CD4-positive, CD25-positive, alpha-beta regulatory T cell (primary cell): ENCODE measurements around the gene SERPINA1. TPM values are rescaled to one million over a fixed set of nuclear protein-coding genes. Genes with fewer than 3 reads are reported as not detected.

Experiments used
- ATAC-seq, 2 donors: fragments of 150-1000 bp; cut with Tn5 transposase; one replicate each; pipeline ENCODE4 v1.10.0; 2021; ENCODE audit warnings: low read depth in 2 of 2, moderate number of reproducible peaks in 2 of 2, moderate library complexity in 1 of 2
- DNase-seq, 3 donors: peaks; one replicate each; pipeline versions ENCODE4 v3.0.0 to v3.0.0-alpha.2; 2012 to 2022; ENCODE audit warnings: mixed read lengths in 1 of 3
- H3K27ac ChIP-seq: one replicate; pipeline ENCODE4 v1.7.0; 2013; ENCODE audit warnings: mild to moderate bottlenecking, low read length; ENCODE audit not compliant: insufficient read depth, poor library complexity, severe bottlenecking
- H3K27me3 ChIP-seq: one replicate; pipeline ENCODE4 v1.7.0; 2013; ENCODE audit warnings: low read length; ENCODE audit not compliant: control insufficient read depth, insufficient read depth
- H3K36me3 ChIP-seq: one replicate; pipeline ENCODE4 v1.7.0; 2013; ENCODE audit warnings: mild to moderate bottlenecking, low read length, moderate library complexity; ENCODE audit not compliant: control insufficient read depth, insufficient read depth
- H3K4me1 ChIP-seq: 2 replicates; pipeline ENCODE4 v1.7.0; 2013; ENCODE audit warnings: mild to moderate bottlenecking, low read length; ENCODE audit not compliant: insufficient read depth, control insufficient read depth, poor library complexity, severe bottlenecking
- H3K4me3 ChIP-seq: one replicate; pipeline ENCODE4 v1.7.0; 2013; ENCODE audit warnings: low read depth, mild to moderate bottlenecking, low read length, moderate library complexity
- H3K9me3 ChIP-seq, 2 experiments: 1 replicate in 1 of 2; 2 replicates in 1 of 2; pipeline ENCODE4 v1.7.0; 2013; ENCODE audit warnings: low read length in 2 of 2, mild to moderate bottlenecking in 1 of 2, moderate library complexity in 1 of 2; ENCODE audit not compliant: control insufficient read depth in 2 of 2
- H3K27ac Mint-ChIP-seq, 3 donors: one replicate each; pipeline ENCODE4 v1.8.0; 2020 to 2022; ENCODE audit warnings: mild to moderate bottlenecking in 3 of 3, mixed read lengths in 3 of 3, moderate library complexity in 2 of 3
- H3K27me3 Mint-ChIP-seq: one replicate; pipeline ENCODE4 v1.8.0; 2022; ENCODE audit warnings: mild to moderate bottlenecking, mixed read lengths
- H3K36me3 Mint-ChIP-seq: one replicate; pipeline ENCODE4 v1.8.0; 2020; ENCODE audit warnings: mixed read lengths
- H3K4me1 Mint-ChIP-seq, 4 donors: one replicate each; pipeline ENCODE4 v1.8.0; 2020 to 2022; ENCODE audit warnings: mixed read lengths in 4 of 4, mild to moderate bottlenecking in 1 of 4
- H3K4me3 Mint-ChIP-seq, 4 donors: one replicate each; pipeline ENCODE4 v1.8.0; 2020 to 2022; ENCODE audit warnings: mild to moderate bottlenecking in 4 of 4, mixed read lengths in 4 of 4, moderate library complexity in 3 of 4
- H3K9me3 Mint-ChIP-seq, 7 donors: one replicate each; pipeline ENCODE4 v1.8.0; 2020 to 2022; ENCODE audit warnings: mixed read lengths in 7 of 7, mild to moderate bottlenecking in 3 of 7, moderate library complexity in 2 of 7
- polyA plus RNA-seq, 4 donors: library from polyadenylated mRNA; unstranded; fragments of 300-500 nt; fragmentation: Illumina TruSeq; gene quantifications; one replicate each; pipeline ENCODE4 v1.2.3, GENCODE V29; 2021
- total RNA-seq: library from RNA; stranded (reverse); gene quantifications from one replicate; pipeline ENCODE4 v1.2.3, GENCODE V29; 2022

Gene SERPINA1
- total and polyA plus RNA-seq, 5 donors from 2014 or later = 0.14 to 2.6 (median 0.71) TPM; not detected in 2

DNA sequence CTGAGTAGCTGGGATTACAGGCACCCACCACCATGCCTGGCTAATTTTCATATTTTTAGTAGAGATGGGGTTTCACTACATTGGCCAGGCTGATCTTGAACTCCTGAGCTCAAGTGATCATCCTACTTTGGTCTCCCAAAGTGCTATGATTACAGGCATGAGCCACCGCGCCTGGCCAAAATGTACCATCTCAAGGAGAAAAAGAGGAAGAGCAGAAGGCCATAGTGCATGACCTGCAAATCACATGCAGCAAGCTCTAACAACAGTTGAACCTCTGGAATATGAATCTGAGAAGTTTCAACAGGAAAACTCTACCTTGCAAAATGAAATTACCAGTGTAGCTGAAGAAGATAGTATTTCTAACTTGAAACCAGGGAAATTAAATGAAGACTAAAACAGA, 17.1 kb upstream of the SERPINA1 start:
- peaks cover under 1 to 5% of the 10 kb centered on the region in 2 experiments for H3K9me3 ChIP-seq
- Mint-ChIP-seq H3K36me3 (no peaks in the 10 kb centered on the region), H3K27me3 (peaks cover 6% of the 10 kb centered on the region), H3K9me3 (peaks cover 0 to 8% (median 2%) of the 10 kb centered on the region in 7 donors), H3K4me3 (no peak overlapping the region), H3K4me1 (no peaks in the 10 kb centered on the region), H3K27ac (no peak overlapping the region)
- DNase-seq (no peak), ATAC-seq (no peak)
- no peaks in the 10 kb centered on the region for H3K4me1 ChIP-seq
- peaks cover 2% of the 10 kb centered on the region for H3K27me3 ChIP-seq
- no peak overlapping the region for H3K27ac ChIP-seq
- no peaks in the 10 kb centered on the region for H3K36me3 ChIP-seq
- H3K4me3 ChIP-seq = no peak overlapping the region

DNA sequence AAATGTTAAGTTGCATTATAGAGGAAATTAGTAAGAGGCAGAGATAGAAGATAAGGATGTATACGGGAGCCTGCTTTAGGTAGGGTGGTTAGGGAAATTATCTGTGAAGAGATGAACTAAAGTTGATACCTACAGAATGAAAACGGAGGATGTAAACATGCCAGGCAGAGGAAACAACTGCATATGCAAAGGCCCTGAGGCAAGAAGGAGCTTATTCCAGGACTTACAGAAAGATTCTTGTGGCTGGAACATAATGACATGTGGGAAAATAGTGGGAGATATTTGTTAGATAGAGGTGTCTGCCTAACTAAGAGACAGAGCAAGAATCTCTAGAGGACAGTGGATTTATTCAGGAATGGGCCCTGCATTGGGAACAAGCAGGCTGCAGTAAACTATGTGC, 16.2 kb upstream of the SERPINA1 start:
- H3K9me3 ChIP-seq = peaks cover 0 to 3% of the 10 kb centered on the region in 2 experiments
- H3K36me3 Mint-ChIP-seq = no peaks in the 10 kb centered on the region
- ATAC-seq (no peak), DNase-seq (no peak)
- no peak overlapping the region for H3K27ac Mint-ChIP-seq
- H3K27ac ChIP-seq = no peak overlapping the region
- H3K9me3 Mint-ChIP-seq = peaks cover 0 to 8% (median 2%) of the 10 kb centered on the region in 7 donors
- no peaks in the 10 kb centered on the region for H3K36me3 ChIP-seq
- no peak overlapping the region for H3K4me3 ChIP-seq
- peaks cover 2% of the 10 kb centered on the region for H3K27me3 ChIP-seq
- H3K4me1 Mint-ChIP-seq = no peaks in the 10 kb centered on the region
- peaks cover 6% of the 10 kb centered on the region for H3K27me3 Mint-ChIP-seq
- H3K4me1 ChIP-seq = no peaks in the 10 kb centered on the region
- no peak overlapping the region for H3K4me3 Mint-ChIP-seq

DNA sequence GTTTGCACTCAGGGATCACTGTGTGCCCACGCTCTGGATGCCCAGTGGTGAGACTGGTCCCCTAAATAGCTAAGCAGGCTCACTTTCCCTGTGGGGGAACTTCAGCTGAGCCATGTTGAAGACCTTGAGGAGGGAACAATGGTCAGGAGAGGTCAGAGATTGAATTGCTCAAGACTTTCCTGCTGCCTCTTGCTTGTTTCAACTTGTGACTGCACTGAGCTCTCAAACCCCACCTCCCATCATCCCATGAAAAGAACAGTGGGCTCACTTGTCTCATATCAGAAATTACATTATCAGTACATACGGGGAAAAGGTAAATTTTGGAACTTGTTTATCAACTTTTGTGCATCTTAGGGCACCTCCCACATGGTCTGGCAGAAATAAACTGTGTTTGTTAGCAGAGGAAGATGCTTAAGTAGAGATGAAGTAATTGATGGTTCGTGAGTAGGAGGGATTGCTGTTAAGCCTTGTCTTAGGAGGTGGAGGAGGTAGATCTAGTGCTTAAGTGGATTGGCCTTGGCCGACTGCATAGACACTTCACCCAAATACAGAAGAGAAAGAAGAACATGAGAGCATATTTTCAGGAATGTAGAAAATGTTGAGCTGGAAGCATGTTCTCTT, 15.0 kb upstream of the SERPINA1 start:
- Mint-ChIP-seq H3K9me3 (peaks cover 0 to 5% (median 2%) of the 10 kb centered on the region in 7 donors), H3K4me1 (no peaks in the 10 kb centered on the region), H3K4me3 (no peak overlapping the region), H3K36me3 (no peaks in the 10 kb centered on the region), H3K27ac (no peak overlapping the region), H3K27me3 (peaks cover 6% of the 10 kb centered on the region)
- DNase-seq = no peak
- peaks cover 0 to 3% of the 10 kb centered on the region in 2 experiments for H3K9me3 ChIP-seq
- no peaks in the 10 kb centered on the region for H3K4me1 ChIP-seq
- H3K27ac ChIP-seq = no peak overlapping the region
- no peak for ATAC-seq
- peaks cover 2% of the 10 kb centered on the region for H3K27me3 ChIP-seq
- no peak overlapping the region for H3K4me3 ChIP-seq
- no peaks in the 10 kb centered on the region for H3K36me3 ChIP-seq

DNA sequence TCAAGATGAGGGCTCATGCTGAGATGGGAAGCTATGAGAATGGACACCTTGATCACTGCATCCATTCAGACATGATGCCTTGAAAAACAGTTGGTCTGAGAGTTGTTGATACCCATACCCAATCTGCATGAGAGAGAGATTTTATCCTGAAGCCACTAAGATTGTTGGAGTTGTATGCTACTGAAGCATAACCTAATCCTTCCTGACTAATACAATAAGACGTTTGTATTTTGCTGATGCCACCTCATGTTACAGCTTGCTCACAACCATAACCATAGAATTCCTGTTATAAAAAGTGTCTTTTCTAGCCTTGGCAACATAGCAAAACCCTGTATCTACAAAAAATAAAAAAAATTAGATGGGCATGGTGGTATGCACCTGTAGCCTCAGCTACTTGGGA, 12.7 kb upstream of the SERPINA1 start:
- Mint-ChIP-seq H3K4me3 (no peak overlapping the region), H3K27me3 (peaks cover 16% of the 10 kb centered on the region), H3K9me3 (peaks cover 0 to 2% (median 0%) of the 10 kb centered on the region in 7 donors), H3K36me3 (no peaks in the 10 kb centered on the region), H3K4me1 (peaks cover 0 to 4% (median 0%) of the 10 kb centered on the region in 4 donors), H3K27ac (peak overlapping the region in 1 of 3 donors; percentile 14)
- Histone ChIP-seq H3K27ac (no peak overlapping the region), H3K4me3 (no peak overlapping the region), H3K4me1 (no peaks in the 10 kb centered on the region), H3K36me3 (no peaks in the 10 kb centered on the region), H3K27me3 (peaks cover 2% of the 10 kb centered on the region), H3K9me3 (no peaks in the 10 kb centered on the region)
- no peak for ATAC-seq
- DNase-seq = no peak

DNA sequence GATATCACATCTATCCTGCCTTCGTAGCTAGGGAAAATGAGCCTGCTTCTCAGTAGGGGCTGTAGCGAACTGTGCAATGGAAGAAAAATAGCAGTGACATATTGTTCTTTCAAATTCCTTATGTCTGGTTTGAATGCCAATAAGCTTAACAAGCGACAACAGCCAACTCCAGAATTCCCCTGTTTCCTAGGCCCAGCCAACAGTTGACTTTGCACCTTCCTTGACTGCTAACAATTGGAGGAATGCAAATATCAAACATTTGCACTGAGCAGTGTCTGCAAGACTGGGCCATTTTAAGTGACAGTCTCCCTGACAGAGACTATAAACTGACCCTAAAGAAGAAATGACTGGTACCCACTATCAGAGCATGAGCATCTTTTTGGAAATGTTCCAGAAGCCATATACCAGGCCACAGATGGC, 12.0 kb upstream of the SERPINA1 start:
- Mint-ChIP-seq H3K4me3 (no peak overlapping the region), H3K9me3 (peaks cover 0 to 2% (median 0%) of the 10 kb centered on the region in 7 donors), H3K27me3 (peaks cover 16% of the 10 kb centered on the region), H3K27ac (peak overlapping the region in 1 of 3 donors; percentile 14), H3K36me3 (no peaks in the 10 kb centered on the region), H3K4me1 (peaks cover 0 to 4% (median 0%) of the 10 kb centered on the region in 4 donors)
- Histone ChIP-seq H3K4me1 (no peaks in the 10 kb centered on the region), H3K4me3 (no peak overlapping the region), H3K27ac (no peak overlapping the region), H3K27me3 (peaks cover 2% of the 10 kb centered on the region), H3K36me3 (no peaks in the 10 kb centered on the region), H3K9me3 (no peaks in the 10 kb centered on the region)
- no peak for DNase-seq
- ATAC-seq = no peak

DNA sequence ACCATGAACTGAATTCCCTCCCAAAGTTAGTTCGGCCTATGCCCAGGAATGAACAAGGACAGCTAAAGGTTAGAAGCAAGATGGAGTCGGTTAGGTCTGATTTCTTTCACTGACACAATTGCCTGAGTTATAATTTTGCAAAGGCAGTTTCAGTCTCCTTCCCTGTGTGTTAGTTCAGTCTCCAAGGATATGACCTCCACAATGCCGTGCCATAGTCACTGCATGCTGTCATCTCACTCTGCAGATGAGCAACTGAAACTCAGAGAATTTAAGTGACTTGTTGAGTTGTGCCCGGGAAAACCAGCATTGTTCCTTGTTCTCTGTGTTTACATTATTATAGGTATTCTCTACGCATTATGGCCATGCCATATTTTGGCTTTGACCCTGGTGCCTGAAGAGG, 10.1 kb upstream of the SERPINA1 start:
- peaks cover 2% of the 10 kb centered on the region for H3K27me3 ChIP-seq
- Mint-ChIP-seq H3K27me3 (peaks cover 16% of the 10 kb centered on the region), H3K4me1 (peaks cover 0 to 4% (median 0%) of the 10 kb centered on the region in 4 donors), H3K36me3 (no peaks in the 10 kb centered on the region), H3K27ac (no peak overlapping the region), H3K4me3 (no peak overlapping the region), H3K9me3 (no peaks in the 10 kb centered on the region)
- no peak overlapping the region for H3K4me3 ChIP-seq
- no peaks in the 10 kb centered on the region for H3K9me3 ChIP-seq
- no peaks in the 10 kb centered on the region for H3K4me1 ChIP-seq
- ATAC-seq = no peak
- no peak for DNase-seq
- no peak overlapping the region for H3K27ac ChIP-seq
- no peaks in the 10 kb centered on the region for H3K36me3 ChIP-seq

DNA sequence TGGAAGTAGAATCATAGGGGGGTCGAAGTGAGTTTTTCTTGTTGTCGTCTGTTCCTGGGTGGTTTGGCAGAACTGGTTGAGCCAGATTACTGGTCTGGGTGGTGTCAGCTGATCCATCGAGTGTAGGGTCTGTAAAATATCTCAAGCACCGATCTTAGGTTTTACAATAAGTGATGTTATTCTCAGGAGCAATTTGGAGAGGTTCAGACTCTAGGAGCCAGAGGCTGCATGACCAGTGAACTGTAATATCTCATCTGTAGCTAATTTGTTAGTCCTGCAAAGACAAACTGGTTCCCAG, 9.7 kb upstream of the SERPINA1 start:
- no peak for DNase-seq
- Mint-ChIP-seq H3K4me3 (no peak overlapping the region), H3K9me3 (no peaks in the 10 kb centered on the region), H3K4me1 (peaks cover 0 to 4% (median 0%) of the 10 kb centered on the region in 4 donors), H3K27ac (no peak overlapping the region), H3K36me3 (no peaks in the 10 kb centered on the region), H3K27me3 (peaks cover 16% of the 10 kb centered on the region)
- H3K4me1 ChIP-seq = no peaks in the 10 kb centered on the region
- no peaks in the 10 kb centered on the region for H3K36me3 ChIP-seq
- no peak for ATAC-seq
- no peak overlapping the region for H3K27ac ChIP-seq
- no peaks in the 10 kb centered on the region for H3K9me3 ChIP-seq
- H3K4me3 ChIP-seq = no peak overlapping the region
- H3K27me3 ChIP-seq = peaks cover 2% of the 10 kb centered on the region
